Trophoblast cell (in vitro differentiated cells and primary cell): ENCODE measurements around the gene BSX.
A peak's percentile ranks its signal among the peaks of the same experiment; 100 is the strongest.

Source experiments
- DNase-seq, 2 donors: peaks; one replicate each; pipeline ENCODE4 v3.0.0-alpha.2; 2016
- H2AFZ ChIP-seq: 2 replicates; pipeline ENCODE4 v1.6.1; 2013; ENCODE audit warnings: low read length, moderate library complexity, mild to moderate bottlenecking; ENCODE audit not compliant: insufficient read depth, poor library complexity
- H2AK5ac ChIP-seq: 2 replicates; pipeline ENCODE4 v1.6.1; 2013; ENCODE audit warnings: mild to moderate bottlenecking, low read length
- H2BK120ac ChIP-seq: 2 replicates; pipeline ENCODE4 v1.6.1; 2013; ENCODE audit warnings: low read length, mild to moderate bottlenecking, moderate library complexity; ENCODE audit not compliant: insufficient read depth, poor library complexity
- H2BK12ac ChIP-seq: 2 replicates; pipeline ENCODE4 v1.6.1; 2013; ENCODE audit warnings: mild to moderate bottlenecking, low read length, moderate library complexity
- H2BK5ac ChIP-seq: 2 replicates; pipeline ENCODE4 v1.6.1; 2013; ENCODE audit warnings: low read length, low read depth, moderate library complexity, mild to moderate bottlenecking; ENCODE audit not compliant: poor library complexity
- H3K14ac ChIP-seq: 2 replicates; pipeline ENCODE4 v1.6.1; 2013; ENCODE audit warnings: mild to moderate bottlenecking, low read length
- H3K18ac ChIP-seq: 2 replicates; pipeline ENCODE4 v1.6.1; 2013; ENCODE audit warnings: mild to moderate bottlenecking, low read length
- H3K23ac ChIP-seq: 2 replicates; pipeline ENCODE4 v1.6.1; 2013; ENCODE audit warnings: low read length
- H3K27ac ChIP-seq: 2 replicates; pipeline ENCODE4 v1.5.1; 2013; ENCODE audit warnings: low read depth, mild to moderate bottlenecking, inconsistent platforms, low read length, moderate library complexity
- H3K27me3 ChIP-seq: 2 replicates; pipeline ENCODE4 v1.6.1; 2013; ENCODE audit warnings: inconsistent platforms, mild to moderate bottlenecking, low read length, moderate library complexity; ENCODE audit not compliant: insufficient read depth
- H3K36me3 ChIP-seq, 2 experiments: 1 replicate in 1 of 2; 2 replicates in 1 of 2; pipeline ENCODE4 v1.6.1; 2013; ENCODE audit warnings: low read length in 2 of 2, mild to moderate bottlenecking in 2 of 2, moderate library complexity in 1 of 2; ENCODE audit not compliant: insufficient read depth in 2 of 2, control insufficient read depth in 1 of 2
- H3K4ac ChIP-seq: 2 replicates; pipeline ENCODE4 v1.6.1; 2013; ENCODE audit warnings: low read depth, mild to moderate bottlenecking, low read length, moderate library complexity
- H3K4me1 ChIP-seq, 2 experiments: 1 replicate in 1 of 2; 2 replicates in 1 of 2; pipeline ENCODE4 v1.6.1; 2013; ENCODE audit warnings: low read length in 2 of 2, mild to moderate bottlenecking in 2 of 2, moderate library complexity in 1 of 2; ENCODE audit not compliant: insufficient read depth in 2 of 2, control insufficient read depth in 1 of 2
- H3K4me2 ChIP-seq: 2 replicates; pipeline ENCODE4 v1.6.1; 2013; ENCODE audit warnings: inconsistent platforms, mild to moderate bottlenecking, low read length, moderate library complexity
- H3K4me3 ChIP-seq: 2 replicates; pipeline ENCODE4 v1.5.1; 2013; ENCODE audit warnings: mild to moderate bottlenecking, low read depth, low read length, inconsistent platforms
- H3K79me1 ChIP-seq: one replicate; pipeline ENCODE4 v1.6.1; 2013; ENCODE audit warnings: low read length
- H3K79me2 ChIP-seq: 2 replicates; pipeline ENCODE4 v1.6.1; 2013; ENCODE audit warnings: low read length, mild to moderate bottlenecking; ENCODE audit not compliant: control insufficient read depth, insufficient read depth, poor library complexity
- H3K9ac ChIP-seq: 2 replicates; pipeline ENCODE4 v1.6.1; 2013; ENCODE audit warnings: mild to moderate bottlenecking, low read length
- H3K9me3 ChIP-seq: 2 replicates; pipeline ENCODE4 v1.6.1; 2013; ENCODE audit warnings: low read depth, mild to moderate bottlenecking, control low read depth, inconsistent platforms, low read length; ENCODE audit not compliant: insufficient read depth
- H4K12ac ChIP-seq: 2 replicates; pipeline ENCODE4 v1.6.1; 2013; ENCODE audit warnings: low read depth, mild to moderate bottlenecking, low read length, moderate library complexity
- H4K8ac ChIP-seq: 2 replicates; pipeline ENCODE4 v1.6.1; 2013; ENCODE audit warnings: low read depth, mild to moderate bottlenecking, low read length, moderate library complexity
- H4K91ac ChIP-seq: one replicate; pipeline ENCODE4 v1.6.1; 2013; ENCODE audit warnings: low read depth, mild to moderate bottlenecking, low read length, moderate library complexity
- WGBS: extraction: QIAGEN DNeasy Blood & Tissue Kit; methylation state at CpG from one replicate; pipeline ENCODE4 v1.1.7; 2013; ENCODE audit warnings: missing lambda C conversion rate; ENCODE audit not compliant: insufficient read length, insufficient coverage; ENCODE audit errors: extremely low coverage; 5-methylcytosine and 5-hydroxymethylcytosine counted together

Gene BSX

DNA sequence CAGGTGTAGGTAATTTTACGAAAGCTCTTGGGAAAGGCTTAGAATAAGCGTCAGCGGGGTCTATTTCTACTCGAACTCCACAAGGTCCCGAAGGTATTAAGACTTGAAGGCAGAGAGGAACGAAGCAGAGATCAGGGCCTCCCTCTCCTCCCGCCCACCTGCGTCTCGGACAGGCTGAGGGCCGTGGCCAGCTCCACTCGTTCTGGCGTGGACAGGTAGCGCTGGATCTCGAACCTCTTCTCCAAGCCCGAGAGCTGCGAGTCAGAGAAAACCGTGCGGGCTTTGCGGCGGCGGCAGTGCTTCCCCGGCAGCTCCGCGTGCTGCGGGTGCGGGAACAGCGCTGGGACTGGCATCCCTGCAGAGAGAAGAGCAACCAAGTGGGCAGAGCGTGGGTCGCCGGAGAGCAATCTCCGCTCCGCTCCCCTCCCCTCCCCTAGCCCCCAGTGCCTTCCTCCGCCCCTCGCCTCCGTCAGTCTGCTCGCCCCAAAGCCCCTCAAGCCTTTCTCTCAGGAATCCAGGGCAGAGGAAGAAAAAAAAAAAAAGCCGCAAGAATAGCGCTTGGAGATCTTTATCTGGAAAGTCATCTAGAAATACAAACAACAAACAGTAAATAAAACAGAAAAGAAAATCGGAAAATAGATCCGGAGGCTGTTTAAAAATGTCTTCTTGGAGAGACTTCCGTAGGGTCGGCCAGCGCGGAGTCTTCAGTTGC, 2.4 kb downstream of the BSX start:
- H3K79me2 ChIP-seq = no peaks in the 10 kb centered on the region
- no peak overlapping the region for H4K91ac ChIP-seq
- no peak overlapping the region for H3K4me2 ChIP-seq
- H3K27me3 ChIP-seq = peaks cover 81% of the 10 kb centered on the region
- H3K14ac ChIP-seq = no peak overlapping the region
- H4K8ac ChIP-seq = no peak overlapping the region
- H3K4me1 ChIP-seq = peaks cover 6 to 11% of the 10 kb centered on the region in 2 experiments
- no CpG with 5 or more reads among the region's 44 CpGs for WGBS
- H2BK120ac ChIP-seq = no peak overlapping the region
- no peaks in the 10 kb centered on the region for H3K79me1 ChIP-seq
- no peak overlapping the region for H2BK12ac ChIP-seq
- H3K9ac ChIP-seq = no peak overlapping the region
- no peak overlapping the region for H3K27ac ChIP-seq
- H3K23ac ChIP-seq = no peak overlapping the region
- H2AK5ac ChIP-seq = no peak overlapping the region
- H3K4ac ChIP-seq = no peak overlapping the region
- no peak overlapping the region for H2AFZ ChIP-seq
- no peak overlapping the region for H3K4me3 ChIP-seq
- H2BK5ac ChIP-seq = no peak overlapping the region
- H3K36me3 ChIP-seq = no peaks in the 10 kb centered on the region
- no peak overlapping the region for H3K18ac ChIP-seq
- no peak overlapping the region for H4K12ac ChIP-seq
- DNase-seq = no peak
- peaks cover 9% of the 10 kb centered on the region for H3K9me3 ChIP-seq

DNA sequence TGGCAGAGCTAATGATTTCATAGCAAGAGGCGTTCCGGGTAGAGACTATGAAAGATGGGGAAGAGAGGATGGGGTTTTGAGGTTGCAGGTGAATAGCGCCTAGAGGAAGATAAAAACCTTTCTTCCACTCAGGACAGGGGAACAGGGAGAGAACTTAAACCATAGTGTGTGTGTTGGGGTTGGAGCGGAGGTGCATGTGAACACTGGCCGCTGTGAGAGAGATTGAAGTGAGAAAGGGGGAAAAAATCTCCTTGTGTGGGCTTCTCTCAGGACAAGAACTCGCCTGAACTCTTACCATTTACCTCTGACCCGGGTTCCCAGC, 3.4 kb downstream of the BSX start:
- no CpG with 5 or more reads among the region's 7 CpGs for WGBS
- H4K12ac ChIP-seq = no peak overlapping the region
- H3K4ac ChIP-seq = no peak overlapping the region
- no peaks in the 10 kb centered on the region for H3K79me2 ChIP-seq
- no peak overlapping the region for H3K23ac ChIP-seq
- H2AFZ ChIP-seq = no peak overlapping the region
- H3K36me3 ChIP-seq = no peaks in the 10 kb centered on the region
- no peak overlapping the region for H3K9ac ChIP-seq
- no peak overlapping the region for H2AK5ac ChIP-seq
- H2BK120ac ChIP-seq = no peak overlapping the region
- peaks cover 3 to 11% of the 10 kb centered on the region in 2 experiments for H3K4me1 ChIP-seq
- DNase-seq = no peak
- no peak overlapping the region for H3K4me3 ChIP-seq
- H3K14ac ChIP-seq = no peak overlapping the region
- no peak overlapping the region for H3K18ac ChIP-seq
- H3K27me3 ChIP-seq = peaks cover 75% of the 10 kb centered on the region
- no peak overlapping the region for H3K4me2 ChIP-seq
- peaks cover 9% of the 10 kb centered on the region for H3K9me3 ChIP-seq
- no peaks in the 10 kb centered on the region for H3K79me1 ChIP-seq
- no peak overlapping the region for H4K91ac ChIP-seq
- no peak overlapping the region for H4K8ac ChIP-seq
- H3K27ac ChIP-seq = no peak overlapping the region
- no peak overlapping the region for H2BK12ac ChIP-seq
- H2BK5ac ChIP-seq = no peak overlapping the region

DNA sequence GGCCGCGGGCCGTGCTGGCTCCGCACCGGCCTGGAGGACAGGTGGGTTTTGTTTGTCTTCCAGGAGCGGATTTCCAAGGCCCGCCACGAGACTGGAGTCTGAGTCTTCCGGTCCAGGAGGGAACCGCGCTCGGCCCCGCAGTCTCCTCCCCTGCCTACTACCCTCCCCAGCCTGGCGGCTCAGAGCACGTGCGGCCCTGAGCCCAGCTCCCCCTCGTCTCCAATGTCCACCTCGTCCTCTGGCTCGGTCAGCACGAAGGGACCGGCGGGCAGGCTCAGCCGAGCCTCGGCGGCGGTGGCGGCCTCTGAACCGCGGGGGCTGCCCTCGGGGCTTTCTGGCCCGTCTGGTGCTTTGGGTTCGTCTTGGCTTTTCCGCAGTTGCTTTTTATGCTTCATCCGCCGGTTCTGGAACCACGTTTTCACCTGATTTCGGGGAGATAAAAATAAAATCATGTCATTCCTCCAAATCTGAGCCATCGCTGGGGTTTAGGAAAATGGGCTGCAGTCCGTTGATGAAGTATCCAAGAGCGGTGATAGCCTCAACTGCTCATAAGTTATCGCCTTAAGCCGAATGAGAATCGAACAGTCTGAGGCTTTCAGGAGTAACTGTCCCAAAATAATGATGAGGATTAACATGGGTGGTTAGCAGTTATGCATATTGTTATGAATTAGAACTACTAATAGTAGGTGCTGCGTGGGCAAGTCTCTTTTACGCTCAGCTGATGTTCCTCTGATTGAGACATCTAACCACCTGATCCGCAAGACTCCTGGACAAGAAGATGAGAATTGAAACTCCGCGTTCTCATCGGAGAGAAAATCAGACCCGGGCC, 4.0 kb downstream of the BSX start:
- H4K12ac ChIP-seq = no peak overlapping the region
- H3K23ac ChIP-seq = no peak overlapping the region
- no peak overlapping the region for H3K14ac ChIP-seq
- H3K27ac ChIP-seq = no peak overlapping the region
- H3K4me1 ChIP-seq = peaks cover 3 to 11% of the 10 kb centered on the region in 2 experiments
- H3K18ac ChIP-seq = no peak overlapping the region
- no CpG with 5 or more reads among the region's 50 CpGs for WGBS
- H3K9ac ChIP-seq = no peak overlapping the region
- H4K91ac ChIP-seq = no peak overlapping the region
- no peak overlapping the region for H2BK12ac ChIP-seq
- H3K27me3 ChIP-seq = peaks cover 72% of the 10 kb centered on the region
- H2AK5ac ChIP-seq = no peak overlapping the region
- no peaks in the 10 kb centered on the region for H3K79me2 ChIP-seq
- peak overlapping the region; percentile 63 for H3K4me2 ChIP-seq
- no peaks in the 10 kb centered on the region for H3K36me3 ChIP-seq
- no peak overlapping the region for H2AFZ ChIP-seq
- H3K4me3 ChIP-seq = no peak overlapping the region
- H3K9me3 ChIP-seq = peaks cover 9% of the 10 kb centered on the region
- H2BK120ac ChIP-seq = no peak overlapping the region
- no peak for DNase-seq
- no peak overlapping the region for H4K8ac ChIP-seq
- H3K79me1 ChIP-seq = no peaks in the 10 kb centered on the region
- H2BK5ac ChIP-seq = no peak overlapping the region
- no peak overlapping the region for H3K4ac ChIP-seq

DNA sequence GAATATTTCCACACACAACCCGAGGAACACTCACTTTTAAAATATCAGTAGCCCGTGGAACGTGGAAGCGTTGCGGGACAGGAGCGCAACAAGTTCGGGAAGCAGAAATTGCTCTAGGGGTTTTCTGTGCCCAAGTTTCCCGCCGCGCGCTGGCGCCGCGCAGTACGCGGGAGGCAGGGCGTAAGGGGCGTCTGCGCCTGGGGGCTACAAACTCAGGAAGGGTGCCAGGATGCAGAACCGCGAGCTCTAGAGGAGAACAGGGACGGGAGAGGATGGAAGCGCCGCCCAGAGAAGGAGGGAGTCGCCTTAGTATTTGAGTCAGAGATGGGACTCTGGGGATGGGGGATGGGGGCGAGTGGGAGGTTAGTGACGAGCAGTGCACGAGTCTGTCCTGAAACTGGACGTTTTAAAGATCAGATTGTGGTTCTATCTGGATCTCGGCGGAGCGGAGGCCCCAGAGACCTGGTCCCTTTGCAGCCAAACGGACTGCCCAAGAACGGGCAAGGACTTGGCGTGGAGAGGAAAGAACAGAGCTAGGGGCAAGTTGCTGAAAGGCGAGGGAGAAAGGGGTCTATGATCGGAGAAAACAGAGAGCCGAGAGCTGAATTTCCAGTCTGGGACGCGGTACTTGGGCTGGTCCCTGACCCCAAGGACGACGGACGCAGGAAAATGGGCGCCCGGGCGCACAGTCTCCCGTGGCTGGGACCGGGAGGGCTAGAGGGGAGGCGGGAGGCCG, 4.7 kb downstream of the BSX start:
- H4K91ac ChIP-seq = no peak overlapping the region
- H3K9me3 ChIP-seq = peaks cover 9% of the 10 kb centered on the region
- H3K14ac ChIP-seq = no peak overlapping the region
- no peak overlapping the region for H4K12ac ChIP-seq
- peaks cover 3 to 11% of the 10 kb centered on the region in 2 experiments for H3K4me1 ChIP-seq
- no peak overlapping the region for H3K9ac ChIP-seq
- no peak overlapping the region for H2BK12ac ChIP-seq
- no peak overlapping the region for H3K18ac ChIP-seq
- no peaks in the 10 kb centered on the region for H3K36me3 ChIP-seq
- no peak overlapping the region for H2AFZ ChIP-seq
- no peak overlapping the region for H2AK5ac ChIP-seq
- H3K4me3 ChIP-seq = no peak overlapping the region
- peaks cover 68% of the 10 kb centered on the region for H3K27me3 ChIP-seq
- H3K4ac ChIP-seq = no peak overlapping the region
- no peak for DNase-seq
- no peak overlapping the region for H4K8ac ChIP-seq
- H2BK5ac ChIP-seq = no peak overlapping the region
- H3K4me2 ChIP-seq = peak overlapping the region; percentile 63
- H3K79me2 ChIP-seq = no peaks in the 10 kb centered on the region
- no peak overlapping the region for H3K27ac ChIP-seq
- H3K79me1 ChIP-seq = no peaks in the 10 kb centered on the region
- WGBS = no CpG with 5 or more reads among the region's 50 CpGs
- H3K23ac ChIP-seq = no peak overlapping the region
- H2BK120ac ChIP-seq = no peak overlapping the region
